GM12878 (cell line): Measurements from ENCODE around the gene FAHD1. TPM values are rescaled to one million over a fixed set of nuclear protein-coding genes. Genes with fewer than 3 reads are reported as not detected.

Experiments used
- ATAC-seq: fragments of 200-7000 bp; cut with Tn5 transposase; 3 replicates; pipeline ENCODE4 v1.9.1; 2020; ENCODE audit warnings: mild to moderate bottlenecking, moderate library complexity
- BruUV-seq: library from RNA; stranded (reverse); fragments of 400-500 nt; replicated peaks from 2 replicates; lab custom pipeline; 2021; lab: Mats Ljungman, UMichigan
- CTCF ChIA-PET: fragments of 300-600 bp; sonication (Branson Sonifier 250); formaldehyde crosslinking; extraction: SDS; loops from one replicate; lab custom pipeline; 2021; ENCODE audit warnings: inconsistent platforms; lab: Yijun Ruan, JAX
- POLR2A ChIA-PET: fragments of 350-600 bp; formaldehyde crosslinking; extraction: SDS; loops from one replicate; lab custom pipeline; 2021; ENCODE audit warnings: inconsistent platforms; lab: Charles Lee
- RAD21 ChIA-PET: fragments of 300-600 bp; sonication (Branson Sonifier 250); formaldehyde crosslinking; loops from one replicate; lab custom pipeline; 2023; ENCODE audit warnings: antibody characterized with exemption; ENCODE audit not compliant: unreplicated experiment; lab: Charles Lee
- SMC1A ChIA-PET: fragments of 300-600 bp; sonication (Branson Sonifier 250); formaldehyde crosslinking; loops from one replicate; lab custom pipeline; 2023; ENCODE audit not compliant: unreplicated experiment, uncharacterized antibody; lab: Charles Lee
- DNase-seq: peaks from one replicate; pipeline ENCODE4 v3.0.0-alpha.2; 2011; ENCODE audit warnings: low read depth, low spot score
- FAIRE-seq: peaks from 3 replicates; lab custom pipeline; 2011; peaks lifted over from hg19 to GRCh38; lab: Jason Lieb, UNC
- H2AFZ ChIP-seq: 2 replicates; pipeline ENCODE4 v1.6.0; 2011; ENCODE audit warnings: low read depth, low read length, control low read depth; ENCODE audit not compliant: control insufficient read depth
- H3K27ac ChIP-seq: 2 replicates; pipeline ENCODE4 v1.5.1; 2011; ENCODE audit warnings: control low read depth; ENCODE audit not compliant: control insufficient read depth, insufficient read depth
- H3K27me3 ChIP-seq, 2 experiments: replicated peaks in 1 of 2; 2 replicates each; pipeline versions ENCODE4 v1.6.0 to v1.6.1; 2011; ENCODE audit warnings: low read length in 1 of 2; ENCODE audit not compliant: control insufficient read depth in 2 of 2, insufficient read depth in 2 of 2
- H3K36me3 ChIP-seq, 2 experiments: 2 replicates each; pipeline ENCODE4 v1.5.1; 2011; ENCODE audit warnings: low read length in 1 of 2; ENCODE audit not compliant: control insufficient read depth in 2 of 2, insufficient read depth in 2 of 2
- H3K4me1 ChIP-seq: 2 replicates; pipeline ENCODE4 v1.6.1; 2011; ENCODE audit warnings: mild to moderate bottlenecking, low read length, moderate library complexity, mixed read lengths; ENCODE audit not compliant: control insufficient read depth, insufficient read depth
- H3K4me2 ChIP-seq: 2 replicates; pipeline ENCODE4 v1.6.0; 2011; ENCODE audit warnings: control low read depth; ENCODE audit not compliant: control insufficient read depth, insufficient read depth
- H3K4me3 ChIP-seq: fragments of 200-600 bp; sonication (generic); 2 replicates; pipeline ENCODE4 v1.5.1; 2016
- H3K79me2 ChIP-seq: 2 replicates; pipeline ENCODE4 v1.6.0; 2011; ENCODE audit warnings: low read length; ENCODE audit not compliant: control insufficient read depth, insufficient read depth
- H3K9ac ChIP-seq: 2 replicates; pipeline ENCODE4 v1.8.0; 2011; ENCODE audit warnings: low read length, control low read depth, mixed read lengths; ENCODE audit not compliant: control insufficient read depth, insufficient read depth
- H3K9me3 ChIP-seq: replicated peaks from 3 replicates; pipeline ENCODE4 v1.5.1; 2011; ENCODE audit warnings: mild to moderate bottlenecking, low read length; ENCODE audit not compliant: control insufficient read depth, insufficient read depth
- H4K20me1 ChIP-seq: 2 replicates; pipeline ENCODE4 v1.6.0; 2011; ENCODE audit not compliant: control insufficient read depth, insufficient read depth
- CHD1 ChIP-seq: IDR thresholded peaks from 2 replicates; pipeline ENCODE4 v1.6.1; 2012; ENCODE audit warnings: low read depth, low read length, improper control_type of control experiment
- CHD2 ChIP-seq: IDR thresholded peaks from 2 replicates; pipeline ENCODE4 v1.6.1; 2011; ENCODE audit warnings: low read depth, low read length, improper control_type of control experiment, borderline replicate concordance
- DPF2 ChIP-seq: fragments of 450-650 bp; IDR thresholded peaks from 2 replicates; pipeline ENCODE4 v1.6.1; 2017; ENCODE audit warnings: mild to moderate bottlenecking
- E4F1 ChIP-seq: fragments of 450-650 bp; IDR thresholded peaks from 2 replicates; pipeline ENCODE4 v1.6.1; 2018; ENCODE audit warnings: borderline replicate concordance, mild to moderate bottlenecking; ENCODE audit not compliant: partially characterized antibody
- GATAD2B ChIP-seq: fragments of 450-650 bp; conservative IDR thresholded peaks from 2 replicates; pipeline ENCODE4 v1.6.1; 2017; ENCODE audit warnings: low read depth, mild to moderate bottlenecking, moderate library complexity
- IRF3 ChIP-seq: fragments of 450-650 bp; IDR thresholded peaks from 2 replicates; pipeline ENCODE4 v1.6.1; 2014; ENCODE audit warnings: mild to moderate bottlenecking
- MAX ChIP-seq: IDR thresholded peaks from 2 replicates; pipeline ENCODE4 v1.6.1; 2012; ENCODE audit warnings: low read depth, low read length, improper control_type of control experiment
- MTA3 ChIP-seq: IDR thresholded peaks from 2 replicates; pipeline ENCODE4 v1.6.1; 2012; ENCODE audit warnings: low read length, inconsistent platforms, borderline replicate concordance
- NFIC ChIP-seq: IDR thresholded peaks from 2 replicates; pipeline ENCODE4 v1.6.1; 2012; ENCODE audit warnings: low read depth, mild to moderate bottlenecking, inconsistent platforms, low read length, moderate library complexity
- NR2F1 ChIP-seq: fragments of 450-650 bp; conservative IDR thresholded peaks from 2 replicates; pipeline ENCODE4 v1.6.1; 2017; ENCODE audit warnings: mild to moderate bottlenecking
- RAD51 ChIP-seq: fragments of 450-650 bp; IDR thresholded peaks from 2 replicates; pipeline ENCODE4 v1.6.1; 2016; ENCODE audit warnings: moderate library complexity, mild to moderate bottlenecking, inconsistent platforms
- SP1 ChIP-seq: IDR thresholded peaks from one replicate; pipeline ENCODE4 v1.6.1; 2011; ENCODE audit warnings: low read depth, low read length
- TCF3 ChIP-seq: IDR thresholded peaks from 2 replicates; pipeline ENCODE4 v1.6.1; 2012; ENCODE audit warnings: low read depth, mild to moderate bottlenecking, low read length, borderline replicate concordance; ENCODE audit not compliant: insufficient read depth
- YBX1 ChIP-seq: fragments of 450-650 bp; IDR thresholded peaks from 2 replicates; pipeline ENCODE4 v1.6.1; 2016; ENCODE audit warnings: antibody characterized with exemption
- ZNF24 ChIP-seq: fragments of 450-650 bp; IDR thresholded peaks from 2 replicates; pipeline ENCODE4 v1.6.1; 2017; ENCODE audit warnings: antibody characterized with exemption, mild to moderate bottlenecking
- ZSCAN29 ChIP-seq: fragments of 450-650 bp; IDR thresholded peaks from 2 replicates; pipeline ENCODE4 v1.6.1; 2017; ENCODE audit warnings: mild to moderate bottlenecking, moderate library complexity
- WGBS: methylation state at CpG from one replicate; pipeline ENCODE4 v1.1.6; 2016; ENCODE audit warnings: low lambda C conversion rate; ENCODE audit not compliant: insufficient replicate concordance, insufficient coverage; ENCODE audit errors: missing lambda C conversion rate; 5-methylcytosine and 5-hydroxymethylcytosine counted together
- in situ Hi-C: fragments of 300-500 bp; cut with MboI; formaldehyde crosslinking; loops from 9 replicates; pipeline ENCODE4 v1.14.3; 2018; ENCODE audit warnings: mixed read lengths
- intact Hi-C: fragments of 100-400 bp; cut with micrococcal nuclease; formaldehyde crosslinking; loops from one replicate; pipeline ENCODE4 v1.14.2; 2022; ENCODE audit not compliant: unreplicated experiment
- polyA plus RNA-seq, 11 experiments: library from polyadenylated mRNA; depleted of rRNA in 4 of 11; unstranded in 6 of 11; stranded (reverse) in 5 of 11; fragments of >200 nt; fragmentation: Nextera tagmentation in 4 of 11; fragmentation: Illumina TruSeq in 1 of 11; extraction: Ambion mirVana in 4 of 11; extraction: Trizol in 1 of 11; gene quantifications; 1 replicate in 1 of 11; 2 replicates in 10 of 11; pipeline versions ENCODE4 v1.2.1 to v1.2.3, GENCODE V29; 2011 to 2016; ENCODE audit warnings: inconsistent platforms in 2 of 11, missing spikeins in 2 of 11, low read depth in 1 of 11
- total RNA-seq, 4 experiments: library from RNA; depleted of rRNA in 3 of 4; stranded (reverse); fragments of >200 nt in 3 of 4; fragmentation: Illumina TruSeq in 1 of 4; extraction: Trizol in 1 of 4; gene quantifications; 2 replicates each; pipeline versions ENCODE4 v1.2.1 to v1.2.3, GENCODE V29; 2013 to 2021

The FAHD1 gene
- total and polyA plus RNA-seq, 10 of the 15 experiments (the other 5 are each of a cell fraction or from before 2014, with no cell fraction given): 4.3 to 43.0 (median 18.8) TPM

- intact Hi-C loops (no loop called here), in situ Hi-C loops (no loop called here)
- BruUV-seq: no TSS peak
Measured at GRCh38 chr16:1870365-1871082, 43.5 kb downstream of the FAHD1 start.

More at GRCh38 chr16:1870365-1871082, 43.5 kb downstream of the FAHD1 start:
- Histone ChIP-seq H3K79me2 (no peaks in the 10 kb centered on the region), H3K4me1 (no peaks in the 10 kb centered on the region), H3K27me3 (no peaks in the 10 kb centered on the region), H3K9me3 (no peaks in the 10 kb centered on the region), H4K20me1 (no peaks in the 10 kb centered on the region), H3K4me2 (no peak overlapping the region), H3K36me3 (no peaks in the 10 kb centered on the region), H3K27ac (no peak overlapping the region), H3K9ac (no peak overlapping the region), H3K4me3 (no peak overlapping the region), H2AFZ (no peak overlapping the region)
- 48% methylated on average over 9 of the region's 9 CpGs for WGBS
- CTCF ChIA-PET: interaction anchor here (1.2 to 1.7 kb wide), 2 partner anchors 59 to 73 kb away, joined by 3 to 4 read pairs; partner anchors contain the start of gene MSRB1
- FAIRE-seq (no peak), DNase-seq (no peak), ATAC-seq (no peak)
- SMC1A ChIA-PET: interaction anchor here (0.6 to 1.4 kb wide), 2 partner anchors 12 to 422 kb away, joined by 3 to 4 read pairs; no protein-coding TSS in a partner anchor
- RAD21 ChIA-PET: no interaction called here
- POLR2A ChIA-PET: no interaction called here
- TF ChIP-seq ZNF24: no peak
- TF ChIP-seq NR2F1: no peak
- TF ChIP-seq RAD51: no peak
- no peak for TF ChIP-seq MTA3
- TF ChIP-seq CHD1: no peak
- TF ChIP-seq IRF3: no peak
- no peak for TF ChIP-seq ZSCAN29
- TF ChIP-seq GATAD2B: no peak
- no peak for TF ChIP-seq DPF2
- TF ChIP-seq MAX: no peak
- no peak for TF ChIP-seq TCF3
- no peak for TF ChIP-seq E4F1
- no peak for TF ChIP-seq CHD2
- TF ChIP-seq YBX1: no peak
- no peak for TF ChIP-seq NFIC
- TF ChIP-seq SP1: no peak
